MM.1S (cell line): ENCODE results near the gene SMC5.

ENCODE experiments used
- DNase-seq: peaks from one replicate; pipeline ENCODE4 v3.0.0-alpha.2; 2015
- H2AFZ ChIP-seq: fragments of 300-600 bp; sonication (generic); 2 replicates; pipeline ENCODE4 v1.6.0; 2016; ENCODE audit warnings: antibody characterized with exemption, low read length
- H3F3A ChIP-seq: fragments of 300-600 bp; sonication (generic); 2 replicates; pipeline ENCODE4 v1.6.1; 2016; ENCODE audit warnings: mild to moderate bottlenecking, antibody characterized with exemption, low read length, moderate library complexity, mixed read lengths; ENCODE audit not compliant: insufficient read depth
- H3K27ac ChIP-seq: fragments of 300-600 bp; sonication (generic); 2 replicates; pipeline ENCODE4 v1.5.1; 2016; ENCODE audit warnings: mild to moderate bottlenecking, low read length
- H3K27me3 ChIP-seq: fragments of 300-600 bp; sonication (generic); replicated peaks from 2 replicates; pipeline ENCODE4 v1.6.0; 2016; ENCODE audit warnings: low read length; ENCODE audit not compliant: insufficient read depth
- H3K36me3 ChIP-seq: fragments of 300-600 bp; sonication (generic); replicated peaks from 2 replicates; pipeline ENCODE4 v1.6.1; 2016; ENCODE audit warnings: mild to moderate bottlenecking, low read length, mixed read lengths; ENCODE audit not compliant: insufficient read depth
- H3K4me1 ChIP-seq: fragments of 300-600 bp; sonication (generic); 2 replicates; pipeline ENCODE4 v1.6.1; 2016; ENCODE audit warnings: low read length, mixed read lengths
- H3K4me2 ChIP-seq: fragments of 300-600 bp; sonication (generic); 2 replicates; pipeline ENCODE4 v1.6.0; 2016; ENCODE audit warnings: low read depth, low read length
- H3K4me3 ChIP-seq: fragments of 300-600 bp; sonication (generic); 2 replicates; pipeline ENCODE4 v1.5.1; 2016; ENCODE audit warnings: low read length, mixed read lengths
- H3K79me2 ChIP-seq: fragments of 300-600 bp; sonication (generic); 2 replicates; pipeline ENCODE4 v1.6.1; 2016; ENCODE audit warnings: mixed run types, low read length, mixed read lengths
- H3K9ac ChIP-seq: fragments of 300-600 bp; sonication (generic); 2 replicates; pipeline ENCODE4 v1.6.1; 2016; ENCODE audit warnings: low read length, mixed read lengths
- H3K9me2 ChIP-seq: fragments of 300-600 bp; sonication (generic); replicated peaks from 2 replicates; pipeline ENCODE4 v1.6.1; 2016; ENCODE audit warnings: mild to moderate bottlenecking, low read length, mixed read lengths; ENCODE audit not compliant: insufficient read depth
- H3K9me3 ChIP-seq: fragments of 300-600 bp; sonication (generic); replicated peaks from 2 replicates; pipeline ENCODE4 v1.6.1; 2016; ENCODE audit warnings: mild to moderate bottlenecking, low read length, mixed read lengths; ENCODE audit not compliant: insufficient read depth
- H4K20me1 ChIP-seq: fragments of 300-600 bp; sonication (generic); 2 replicates; pipeline ENCODE4 v1.6.1; 2016; ENCODE audit warnings: mild to moderate bottlenecking, low read length, moderate library complexity, mixed read lengths; ENCODE audit not compliant: insufficient read depth
- EZH2 ChIP-seq: fragments of 300-600 bp; sonication (generic); optimal IDR thresholded peaks from 2 replicates; pipeline ENCODE3; 2017; ENCODE audit warnings: low read depth, mild to moderate bottlenecking, antibody characterized with exemption, low read length, mixed read lengths
- EZH2phosphoT487 ChIP-seq: fragments of 300-600 bp; sonication (generic); IDR thresholded peaks from 2 replicates; pipeline ENCODE4 v1.6.1; 2018; ENCODE audit warnings: antibody characterized with exemption, low read length
- TF ChIP-seq, protein P1 (sequence below): fragments of 300-600 bp; sonication (generic); IDR thresholded peaks from 2 replicates; pipeline ENCODE4 v1.5.1; 2016; ENCODE audit warnings: antibody characterized with exemption, low read length, mixed read lengths

Gene SMC5

DNA sequence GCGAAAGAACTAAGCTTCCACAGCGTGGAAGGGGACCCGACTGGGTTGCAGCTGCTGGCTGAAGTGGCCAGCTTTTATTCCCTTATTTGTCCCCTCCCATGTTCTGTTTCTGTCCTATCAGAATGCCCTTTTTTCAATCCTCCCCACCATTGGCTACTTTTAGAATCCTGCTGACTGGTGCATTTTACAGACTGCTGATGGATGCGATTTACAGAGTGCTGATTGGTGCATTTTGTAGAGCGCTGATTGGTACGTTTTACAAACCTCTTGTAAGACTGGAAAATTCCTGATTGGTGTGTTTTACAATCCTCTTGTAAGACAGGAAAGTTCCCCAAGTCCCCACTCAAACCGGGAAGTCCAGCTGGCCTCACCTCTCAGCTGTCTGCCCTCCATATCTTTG is 105.0 kb downstream of the SMC5 start:
- H3K4me3 ChIP-seq, result no peak overlapping the region
- no peaks in the 10 kb centered on the region for H3K36me3 ChIP-seq
- no peak overlapping the region for H3K4me2 ChIP-seq
- no peaks in the 10 kb centered on the region for H3K9me3 ChIP-seq
- no peaks in the 10 kb centered on the region for H3F3A ChIP-seq
- H3K9me2 ChIP-seq, result no peaks in the 10 kb centered on the region
- no peak overlapping the region for H3K27ac ChIP-seq
- H2AFZ ChIP-seq, result no peak overlapping the region
- H3K4me1 ChIP-seq, result no peaks in the 10 kb centered on the region
- H3K9ac ChIP-seq, result no peak overlapping the region
- TF ChIP-seq EZH2phosphoT487, result no peak
- TF ChIP-seq EZH2, result no peak
- TF ChIP-seq, protein P1, sequence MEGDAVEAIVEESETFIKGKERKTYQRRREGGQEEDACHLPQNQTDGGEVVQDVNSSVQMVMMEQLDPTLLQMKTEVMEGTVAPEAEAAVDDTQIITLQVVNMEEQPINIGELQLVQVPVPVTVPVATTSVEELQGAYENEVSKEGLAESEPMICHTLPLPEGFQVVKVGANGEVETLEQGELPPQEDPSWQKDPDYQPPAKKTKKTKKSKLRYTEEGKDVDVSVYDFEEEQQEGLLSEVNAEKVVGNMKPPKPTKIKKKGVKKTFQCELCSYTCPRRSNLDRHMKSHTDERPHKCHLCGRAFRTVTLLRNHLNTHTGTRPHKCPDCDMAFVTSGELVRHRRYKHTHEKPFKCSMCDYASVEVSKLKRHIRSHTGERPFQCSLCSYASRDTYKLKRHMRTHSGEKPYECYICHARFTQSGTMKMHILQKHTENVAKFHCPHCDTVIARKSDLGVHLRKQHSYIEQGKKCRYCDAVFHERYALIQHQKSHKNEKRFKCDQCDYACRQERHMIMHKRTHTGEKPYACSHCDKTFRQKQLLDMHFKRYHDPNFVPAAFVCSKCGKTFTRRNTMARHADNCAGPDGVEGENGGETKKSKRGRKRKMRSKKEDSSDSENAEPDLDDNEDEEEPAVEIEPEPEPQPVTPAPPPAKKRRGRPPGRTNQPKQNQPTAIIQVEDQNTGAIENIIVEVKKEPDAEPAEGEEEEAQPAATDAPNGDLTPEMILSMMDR, result no peak
- H3K79me2 ChIP-seq, result no peaks in the 10 kb centered on the region
- H3K27me3 ChIP-seq, result no peaks in the 10 kb centered on the region
- DNase-seq, result no peak
- no peaks in the 10 kb centered on the region for H4K20me1 ChIP-seq

DNA sequence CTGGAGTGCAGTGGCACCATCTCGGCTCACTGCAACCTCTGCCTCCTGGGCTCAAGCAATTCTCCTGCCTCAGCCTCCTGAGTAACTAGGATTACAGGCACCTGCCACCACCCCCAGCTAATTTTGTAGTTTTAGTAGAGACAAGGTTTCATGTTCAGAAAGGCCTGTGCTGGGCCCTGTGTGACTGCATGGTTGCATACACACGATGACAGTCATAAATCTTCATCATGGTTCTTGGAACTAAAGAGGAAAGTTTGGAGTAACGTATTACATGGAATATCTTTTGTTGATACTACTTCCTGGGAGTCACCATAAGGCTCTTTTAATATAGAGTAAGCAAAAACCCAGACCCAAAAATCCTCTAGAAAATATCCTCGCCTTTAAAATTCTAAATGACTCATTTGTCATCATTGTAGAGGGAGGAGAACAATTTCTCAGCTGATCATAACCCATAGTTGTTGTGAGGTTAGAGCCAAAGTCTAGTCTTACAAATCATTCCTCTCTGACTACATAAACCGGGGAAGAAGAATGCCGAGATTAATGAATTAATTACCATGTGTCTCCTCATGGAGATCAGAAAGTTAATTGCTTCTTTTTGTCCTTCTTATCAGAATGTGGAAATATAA is 108.6 kb downstream of the SMC5 start:
- Histone ChIP-seq H2AFZ (no peak overlapping the region), H3K27me3 (no peaks in the 10 kb centered on the region)

DNA sequence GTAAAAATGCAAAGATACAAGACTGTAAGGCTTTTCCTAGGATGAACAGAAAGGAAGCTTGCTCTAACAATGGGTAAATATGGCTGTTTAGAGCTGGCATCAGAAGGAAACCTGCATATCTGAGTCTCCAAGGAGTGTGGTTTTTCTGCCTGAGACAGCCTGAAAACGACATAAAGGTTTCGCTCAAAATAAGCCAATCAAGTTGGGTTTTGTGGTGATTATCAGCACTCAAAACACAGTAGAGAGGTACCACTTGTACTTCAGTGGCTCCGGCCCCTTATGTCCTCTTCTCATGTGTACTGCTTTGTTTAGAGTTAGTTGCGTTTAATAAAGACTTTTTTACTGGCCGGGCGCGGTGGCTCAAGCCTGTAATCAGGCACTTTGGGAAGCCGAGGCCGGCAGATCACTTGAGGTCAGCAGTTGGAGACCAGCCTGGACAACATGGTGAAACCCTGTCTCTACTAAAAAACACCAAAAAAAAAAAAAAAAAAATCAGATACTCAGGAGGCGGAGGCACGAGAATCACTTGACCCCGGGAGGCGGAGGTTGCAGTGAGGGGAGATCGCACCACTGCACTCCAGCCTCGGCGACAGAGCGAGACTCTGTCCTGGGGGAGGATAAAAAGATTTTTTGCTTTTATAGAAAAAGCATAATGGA is 116.3 kb downstream of the SMC5 start:
- TF ChIP-seq EZH2phosphoT487 (no peak), EZH2 (no peak)
- TF ChIP-seq, protein P1, result no peak
- no peaks in the 10 kb centered on the region for H3K9me2 ChIP-seq
- no peak overlapping the region for H3K4me2 ChIP-seq
- no peak overlapping the region for H2AFZ ChIP-seq
- H3F3A ChIP-seq, result no peaks in the 10 kb centered on the region
- H3K79me2 ChIP-seq, result no peaks in the 10 kb centered on the region
- H3K36me3 ChIP-seq, result no peaks in the 10 kb centered on the region
- no peaks in the 10 kb centered on the region for H3K4me1 ChIP-seq
- H3K27ac ChIP-seq, result no peak overlapping the region
- H3K27me3 ChIP-seq, result no peaks in the 10 kb centered on the region
- H3K9ac ChIP-seq, result no peak overlapping the region
- H4K20me1 ChIP-seq, result no peaks in the 10 kb centered on the region
- no peaks in the 10 kb centered on the region for H3K9me3 ChIP-seq
- DNase-seq, result no peak
- H3K4me3 ChIP-seq, result no peak overlapping the region

More for the DNA sequence above, 108.6 kb downstream of the SMC5 start:
- Histone ChIP-seq H3K9me3 (no peaks in the 10 kb centered on the region), H3K4me2 (no peak overlapping the region), H3K4me1 (no peaks in the 10 kb centered on the region), H3F3A (no peaks in the 10 kb centered on the region), H3K9ac (no peak overlapping the region), H3K4me3 (no peak overlapping the region), H3K36me3 (no peaks in the 10 kb centered on the region), H3K9me2 (no peaks in the 10 kb centered on the region), H4K20me1 (no peaks in the 10 kb centered on the region), H3K27ac (no peak overlapping the region), H3K79me2 (no peaks in the 10 kb centered on the region)
- TF ChIP-seq EZH2phosphoT487, result no peak
- TF ChIP-seq EZH2, result no peak
- TF ChIP-seq, protein P1, result no peak
- DNase-seq, result no peak
